Right kidney (tissue), 1 donor: Measurements from ENCODE around the gene CPNE1.

ENCODE experiments used
- DNase-seq: peaks from one replicate; pipeline ENCODE4 v3.0.0-alpha.2; 2016

CPNE1 gene

DNA sequence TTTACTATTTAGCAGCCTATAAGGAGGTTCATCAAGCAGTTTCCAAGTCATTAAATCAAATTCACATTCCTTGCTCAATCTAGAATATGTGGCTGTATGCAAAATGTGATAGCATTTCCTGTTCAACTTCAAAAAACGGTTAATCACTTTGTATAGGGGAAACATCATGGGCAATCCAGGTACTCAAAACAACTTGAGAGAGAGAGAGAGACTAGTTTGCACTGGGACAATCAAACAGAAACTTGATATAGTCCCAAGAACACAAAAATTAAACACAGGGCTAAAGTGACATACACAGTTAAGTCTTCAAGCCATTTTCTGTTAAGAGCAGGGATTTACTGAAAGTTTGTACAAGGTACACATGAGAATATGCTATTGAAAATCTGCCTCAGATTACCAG is 7.4 kb downstream of the CPNE1 start:
- DNase-seq, result no peak

DNA sequence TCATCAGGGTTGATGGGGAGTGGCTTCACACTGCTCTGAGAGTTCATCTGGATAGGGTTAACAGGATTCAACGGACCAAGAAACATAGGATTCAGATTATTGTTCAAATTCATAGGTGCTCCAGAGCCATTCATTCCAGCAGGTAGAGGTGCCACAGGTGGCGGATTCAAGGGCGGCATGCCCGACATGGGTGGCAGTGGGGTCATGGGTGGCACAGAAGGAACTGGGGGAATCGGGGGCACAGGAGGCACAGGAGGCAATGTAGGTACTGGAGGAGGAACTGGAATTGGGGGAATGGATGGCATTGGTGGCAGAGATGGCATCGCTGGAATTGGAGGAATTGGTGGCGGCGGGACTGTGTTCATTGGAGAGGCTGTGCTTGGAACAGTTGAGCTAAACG is 10.3 kb downstream of the CPNE1 start:
- no peak for DNase-seq

DNA sequence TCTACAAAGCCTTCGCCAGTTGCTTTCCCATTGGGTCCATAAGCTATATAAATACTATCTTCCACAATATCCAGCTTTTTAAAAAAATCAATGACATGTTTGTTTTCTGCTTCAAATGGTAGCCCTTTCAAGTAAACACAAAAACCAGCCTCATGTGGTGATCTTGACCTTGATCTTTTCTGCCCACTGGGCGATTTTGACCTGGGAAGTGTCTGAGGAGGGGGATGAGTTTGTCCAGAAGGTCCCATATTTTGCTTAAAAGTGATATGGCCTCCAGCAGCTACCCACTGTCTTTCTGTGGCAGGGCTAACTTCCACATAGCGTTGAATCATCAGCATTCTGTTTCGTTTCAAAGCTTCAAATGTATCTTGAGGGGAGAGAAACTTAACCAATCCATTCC is 10.8 kb downstream of the CPNE1 start:
- no peak for DNase-seq

DNA sequence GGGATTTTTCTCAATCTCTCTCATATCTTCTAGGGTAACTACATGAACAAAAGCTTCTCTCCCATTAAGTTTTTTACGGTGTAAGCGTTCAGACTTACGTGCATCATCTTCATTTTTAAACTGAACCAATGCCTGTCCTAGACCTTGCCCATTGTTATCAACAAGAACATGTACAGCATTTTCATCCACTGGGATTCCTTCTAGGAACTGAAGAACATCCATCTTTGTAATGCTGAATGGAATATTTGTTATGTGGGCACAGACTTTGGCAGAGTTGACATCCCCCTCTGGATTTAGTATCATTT is 11.3 kb downstream of the CPNE1 start:
- DNase-seq, result no peak

DNA sequence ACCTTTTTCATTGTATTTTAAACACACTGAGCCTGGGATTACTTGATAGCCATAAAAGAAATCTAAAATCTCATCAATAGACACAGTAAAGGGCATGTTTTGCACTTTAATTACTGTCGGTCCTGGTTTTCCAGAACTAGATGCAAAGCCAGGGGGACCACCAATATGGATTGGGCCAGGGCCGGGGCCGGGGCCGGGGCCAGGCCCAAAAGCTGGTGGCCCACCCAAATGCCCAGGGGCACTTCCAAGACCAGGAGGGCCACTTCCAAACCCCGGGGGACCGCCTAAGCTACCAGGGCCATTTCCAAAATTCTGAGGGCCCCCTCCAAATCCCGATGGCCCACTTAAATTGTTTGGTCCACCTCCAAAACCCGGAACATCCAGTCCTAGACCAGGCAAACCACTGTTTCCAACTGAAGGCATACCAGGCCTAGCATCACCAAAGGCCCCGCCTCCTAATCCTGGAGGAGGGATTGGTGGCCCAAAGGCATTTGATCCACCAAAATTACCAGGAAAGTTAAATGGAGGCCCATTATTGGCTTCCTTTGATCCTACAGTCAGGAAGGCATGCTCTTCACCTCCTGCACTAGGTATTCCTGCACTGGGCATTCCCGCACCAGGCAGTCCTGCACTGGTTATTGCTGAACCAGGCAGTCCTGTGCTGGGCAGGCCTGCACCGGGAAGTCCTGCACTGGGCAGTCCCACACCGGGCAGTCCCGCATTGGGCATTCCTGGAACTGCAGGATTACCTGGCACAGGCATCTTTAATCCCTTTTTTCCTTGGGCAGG is 11.9 kb downstream of the CPNE1 start:
- no peak for DNase-seq

DNA sequence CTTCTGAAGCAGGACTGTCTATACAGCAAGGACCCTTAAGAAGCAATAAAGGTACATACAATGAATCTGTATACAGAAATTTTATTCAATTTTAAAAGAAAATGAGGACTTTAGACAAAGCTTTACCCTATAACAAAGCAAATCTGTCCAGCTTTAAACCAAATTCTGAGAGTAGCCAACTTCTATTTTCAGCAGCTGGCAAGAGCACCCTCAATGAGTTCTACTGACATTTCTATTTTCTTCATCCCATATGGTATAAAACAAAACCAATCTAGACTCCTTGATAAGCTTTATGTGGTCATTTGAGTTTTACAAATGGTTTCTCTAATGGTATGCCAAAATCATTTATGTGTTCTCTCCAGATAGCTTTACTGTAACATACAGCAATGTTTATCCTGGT is 12.7 kb downstream of the CPNE1 start:
- DNase-seq, result no peak

GRCh38 chr20:35650632-35651031 is 14.1 kb downstream of the CPNE1 start:
- no peak for DNase-seq

- no peak for DNase-seq
These were observed 15.9 kb downstream of the CPNE1 start for GRCh38 chr20:35648836-35649235.

- DNase-seq, result no peak
These were observed 19.9 kb downstream of the CPNE1 start for GRCh38 chr20:35644806-35645205.

- DNase-seq, result no peak
These were observed 21.7 kb downstream of the CPNE1 start for GRCh38 chr20:35643045-35643444.

- no peak for DNase-seq
These were observed 23.0 kb downstream of the CPNE1 start for GRCh38 chr20:35641743-35642142.

DNA sequence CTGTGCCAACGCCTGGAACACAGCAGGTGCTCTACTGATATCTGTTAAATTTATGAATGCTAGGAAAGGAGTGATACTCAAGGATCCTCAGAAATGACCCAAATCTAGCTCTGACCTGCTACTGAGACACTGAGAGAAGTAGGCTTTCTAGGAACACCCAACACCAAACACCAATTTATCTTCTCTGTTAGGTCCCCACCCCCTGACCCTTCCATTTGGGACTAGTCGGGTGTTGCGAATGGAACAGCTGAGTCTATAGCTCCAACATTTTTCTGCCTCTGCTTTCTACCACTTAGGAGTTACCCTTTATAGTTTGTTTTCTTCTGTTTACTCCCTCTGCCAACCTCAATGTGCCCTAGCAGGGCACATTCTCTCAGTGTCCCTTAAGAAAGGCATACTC is 24.0 kb downstream of the CPNE1 start:
- DNase-seq, result no peak

GRCh38 chr20:35638751-35639150 is 25.9 kb downstream of the CPNE1 start:
- DNase-seq, result no peak

- DNase-seq, result no peak
These were observed 27.4 kb downstream of the CPNE1 start for GRCh38 chr20:35637276-35637675.

DNA sequence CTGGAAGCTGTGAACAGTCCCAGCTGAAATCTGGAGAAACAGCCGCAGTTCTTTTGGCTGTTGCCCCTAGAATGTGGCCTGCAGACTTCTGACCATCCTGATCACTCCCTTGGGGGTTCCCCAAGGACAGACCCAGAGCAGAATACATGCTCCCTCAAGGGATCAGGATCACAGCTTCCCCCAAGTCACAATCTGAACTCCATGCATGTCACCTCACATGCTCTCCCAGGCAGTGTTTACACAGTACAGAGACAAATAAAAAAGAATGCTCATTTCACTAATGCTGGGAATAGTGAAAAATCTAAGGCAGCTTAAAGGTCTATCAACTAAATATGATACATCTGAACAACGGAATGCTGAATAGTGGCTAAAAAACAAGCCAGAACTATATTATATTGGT is 28.6 kb downstream of the CPNE1 start:
- no peak for DNase-seq

GRCh38 chr20:35635652-35636051 is 29.0 kb downstream of the CPNE1 start:
- DNase-seq, result no peak

GRCh38 chr20:35632539-35633115 is 32.1 kb downstream of the CPNE1 start:
- DNase-seq, result no peak

- DNase-seq, result no peak
These were observed 34.1 kb downstream of the CPNE1 start for GRCh38 chr20:35630636-35631035.

- no peak for DNase-seq
These were observed 35.1 kb downstream of the CPNE1 start for GRCh38 chr20:35629427-35630145.

DNA sequence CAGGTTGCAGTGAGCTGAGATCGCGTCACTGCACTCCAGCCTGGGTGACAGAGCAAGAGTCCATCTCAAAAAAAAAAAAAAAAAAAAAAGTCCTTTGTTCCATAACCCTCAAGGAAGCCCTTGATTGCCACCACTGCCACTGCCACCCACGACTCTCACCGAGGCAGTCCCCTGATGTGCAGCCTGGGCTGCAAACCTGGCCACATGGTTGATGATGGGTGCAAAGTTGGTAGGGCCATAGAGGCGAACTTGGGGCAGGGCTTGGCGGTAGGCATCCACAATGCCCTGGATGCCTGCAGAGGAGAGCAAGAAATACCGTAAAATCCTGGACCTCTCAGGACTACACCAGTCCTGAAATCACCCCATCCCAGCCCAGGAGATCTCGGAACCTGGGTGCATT is 37.6 kb downstream of the CPNE1 start:
- DNase-seq, result no peak

DNA sequence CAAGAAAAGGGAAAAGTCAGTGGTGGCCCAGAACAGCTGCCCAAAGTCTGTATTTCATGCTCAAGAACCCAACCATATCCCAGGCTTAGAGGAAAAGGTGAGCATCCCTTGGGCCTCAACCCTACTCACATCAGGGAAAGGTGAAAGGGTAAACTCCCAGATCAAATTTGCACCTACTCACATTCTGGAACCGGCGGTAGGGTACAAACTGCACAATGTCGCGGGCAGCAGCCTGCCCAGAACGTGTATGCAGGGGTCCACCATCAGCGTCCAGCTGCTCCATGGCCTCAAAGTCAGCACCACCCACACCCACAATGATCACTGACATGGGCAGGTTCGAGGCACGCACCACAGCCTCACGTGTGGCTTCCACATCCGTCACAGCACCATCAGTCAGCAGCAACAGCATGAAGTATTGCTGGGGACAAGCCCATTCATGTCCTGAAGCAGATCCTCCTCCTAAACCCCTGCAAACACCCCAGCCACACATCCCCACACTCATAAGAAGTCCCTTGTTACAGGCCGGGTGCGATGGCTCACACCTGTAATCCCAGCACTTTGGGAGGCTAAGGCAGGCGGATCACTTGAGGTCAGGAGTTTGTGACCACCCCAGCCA is 38.2 kb downstream of the CPNE1 start:
- no peak for DNase-seq

- no peak for DNase-seq
These were observed 38.9 kb downstream of the CPNE1 start for GRCh38 chr20:35625584-35626385.

GRCh38 chr20:35621560-35621946 is 43.1 kb downstream of the CPNE1 start:
- DNase-seq, result no peak
